Measurements from ENCODE around the gene MIAT.

Gene MIAT

GRCh38 chr22:26681395-26681821 lies 24.0 kb downstream of the MIAT start:
- peak; percentile 89 to 95 for DNase-seq (ENCODE audit: low read depth in 2 of 2)
- TF ChIP-seq, protein P1, sequence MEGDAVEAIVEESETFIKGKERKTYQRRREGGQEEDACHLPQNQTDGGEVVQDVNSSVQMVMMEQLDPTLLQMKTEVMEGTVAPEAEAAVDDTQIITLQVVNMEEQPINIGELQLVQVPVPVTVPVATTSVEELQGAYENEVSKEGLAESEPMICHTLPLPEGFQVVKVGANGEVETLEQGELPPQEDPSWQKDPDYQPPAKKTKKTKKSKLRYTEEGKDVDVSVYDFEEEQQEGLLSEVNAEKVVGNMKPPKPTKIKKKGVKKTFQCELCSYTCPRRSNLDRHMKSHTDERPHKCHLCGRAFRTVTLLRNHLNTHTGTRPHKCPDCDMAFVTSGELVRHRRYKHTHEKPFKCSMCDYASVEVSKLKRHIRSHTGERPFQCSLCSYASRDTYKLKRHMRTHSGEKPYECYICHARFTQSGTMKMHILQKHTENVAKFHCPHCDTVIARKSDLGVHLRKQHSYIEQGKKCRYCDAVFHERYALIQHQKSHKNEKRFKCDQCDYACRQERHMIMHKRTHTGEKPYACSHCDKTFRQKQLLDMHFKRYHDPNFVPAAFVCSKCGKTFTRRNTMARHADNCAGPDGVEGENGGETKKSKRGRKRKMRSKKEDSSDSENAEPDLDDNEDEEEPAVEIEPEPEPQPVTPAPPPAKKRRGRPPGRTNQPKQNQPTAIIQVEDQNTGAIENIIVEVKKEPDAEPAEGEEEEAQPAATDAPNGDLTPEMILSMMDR (IDR thresholded peaks at IDR 0.05; ENCODE audit: low read depth, low read length), result no peak
- H3K4me3 ChIP-seq (replicated peaks in 1 of 2; ENCODE audit: low read depth in 2 of 2, low read length in 2 of 2), result no peak overlapping the region

DNA sequence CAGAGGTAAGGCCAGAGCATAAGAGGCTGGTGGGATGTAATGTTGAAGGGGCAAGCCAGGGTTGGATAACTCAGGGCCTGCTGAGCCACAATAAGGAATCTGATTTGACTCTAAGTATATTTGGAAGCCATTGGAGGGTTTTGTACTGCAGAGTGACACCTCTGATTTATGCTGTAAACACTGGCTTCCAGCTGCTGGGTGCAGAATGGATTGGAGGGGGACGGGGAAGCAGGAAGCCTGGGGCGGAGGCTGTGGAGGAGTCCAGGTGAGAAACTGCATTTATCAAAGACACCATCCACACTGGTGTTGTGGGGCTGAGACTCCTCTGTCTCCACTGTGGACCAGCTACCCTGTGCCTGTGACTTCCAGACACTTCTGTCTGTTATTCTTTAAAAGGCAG lies 26.8 kb downstream of the MIAT start:
- H3K4me3 ChIP-seq (replicated peaks in 1 of 2; ENCODE audit: low read depth in 2 of 2, low read length in 2 of 2), result no peak overlapping the region
- TF ChIP-seq, protein P1 (IDR thresholded peaks at IDR 0.05; ENCODE audit: low read depth, low read length), result no peak
- DNase-seq (ENCODE audit: low read depth in 2 of 2), result no peak

- DNase-seq (ENCODE audit: low read depth in 2 of 2), result no peak
- H3K4me3 ChIP-seq (replicated peaks in 1 of 2; ENCODE audit: low read depth in 2 of 2, low read length in 2 of 2), result no peak overlapping the region
- TF ChIP-seq, protein P1 (IDR thresholded peaks at IDR 0.05; ENCODE audit: low read depth, low read length), result no peak
Measured at GRCh38 chr22:26685601-26686000, 28.2 kb downstream of the MIAT start.

DNA sequence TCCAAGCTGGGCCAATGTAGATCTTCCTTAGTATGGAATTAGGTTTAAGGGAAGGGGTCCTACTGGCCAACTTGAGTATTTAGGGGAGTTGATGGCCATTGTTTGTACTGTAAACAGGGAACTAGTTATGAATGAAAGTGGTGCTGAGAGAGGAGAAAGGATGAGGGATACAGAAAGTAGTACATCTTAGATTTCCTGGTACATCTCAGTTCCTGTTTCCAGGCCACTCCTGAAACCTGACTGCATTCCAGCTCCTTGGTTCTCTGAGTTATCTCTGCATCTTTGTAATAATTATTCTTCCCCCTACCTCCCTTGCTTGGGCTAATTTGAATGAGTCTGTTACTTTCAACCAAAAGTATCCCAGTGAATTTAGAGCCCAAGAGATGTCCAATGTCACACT lies 30.1 kb downstream of the MIAT start:
- TF ChIP-seq, protein P1 (IDR thresholded peaks at IDR 0.05; ENCODE audit: low read depth, low read length), result no peak
- no peak overlapping the region for H3K4me3 ChIP-seq (replicated peaks in 1 of 2; ENCODE audit: low read depth in 2 of 2, low read length in 2 of 2)
- no peak for DNase-seq (ENCODE audit: low read depth in 2 of 2)

DNA sequence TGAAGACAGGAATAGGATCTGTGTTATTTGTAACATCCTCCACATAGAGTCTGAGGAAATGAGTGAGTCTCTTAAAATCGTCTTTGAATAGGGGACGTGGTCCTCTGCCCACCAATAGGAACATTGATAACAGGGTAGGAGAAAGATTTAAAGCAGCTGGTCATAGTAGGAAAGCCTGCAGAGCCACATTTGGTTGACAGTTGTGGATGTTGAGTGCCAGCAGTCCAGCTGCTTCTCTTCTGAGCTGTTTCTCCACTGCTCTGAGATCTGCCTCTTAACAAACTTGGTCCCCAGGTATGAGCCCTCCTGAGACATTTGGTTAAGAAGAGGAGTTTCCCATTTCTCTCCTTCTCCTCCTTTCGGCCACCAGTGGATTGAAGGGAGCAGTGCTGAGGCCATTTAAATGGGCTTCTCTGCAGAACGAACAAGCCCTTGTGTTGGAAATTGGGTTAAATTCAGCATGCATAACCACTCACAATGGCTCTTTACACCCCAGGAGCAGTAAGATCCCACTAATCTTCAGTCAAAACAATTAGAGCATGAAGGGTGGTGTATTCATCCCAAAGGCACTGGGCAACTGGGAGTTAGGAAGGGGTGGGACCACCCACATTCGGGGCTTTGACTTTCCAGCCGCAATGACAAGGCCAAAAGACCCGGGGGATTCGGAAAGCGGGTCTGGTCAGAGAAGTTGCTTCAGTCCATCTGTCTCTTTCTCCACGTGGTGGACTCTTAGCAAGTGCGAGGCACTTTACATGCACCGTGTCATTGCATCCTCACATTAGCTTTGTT lies 32.3 kb downstream of the MIAT start:
- DNase-seq (ENCODE audit: low read depth in 2 of 2), result no peak
- H3K4me3 ChIP-seq (replicated peaks in 1 of 2; ENCODE audit: low read depth in 2 of 2, low read length in 2 of 2), result no peak overlapping the region
- TF ChIP-seq, protein P1 (IDR thresholded peaks at IDR 0.05; ENCODE audit: low read depth, low read length), result no peak

- H3K4me3 ChIP-seq (replicated peaks in 1 of 2; ENCODE audit: low read depth in 2 of 2, low read length in 2 of 2), result no peak overlapping the region
- TF ChIP-seq, protein P1 (IDR thresholded peaks at IDR 0.05; ENCODE audit: low read depth, low read length), result no peak
- DNase-seq (ENCODE audit: low read depth in 2 of 2), result no peak
Measured at GRCh38 chr22:26690654-26691376, 33.4 kb downstream of the MIAT start.
